OCI-LY7 (cell line): Measurements from ENCODE around the gene RBM33. TPM values are rescaled to one million over a fixed set of nuclear protein-coding genes. Genes with fewer than 3 reads are reported as not detected.

ENCODE experiments used
- BruUV-seq: library from RNA; stranded (reverse); fragments of 400-500 nt; replicated peaks from 2 replicates; lab custom pipeline; 2021; lab: Mats Ljungman, UMichigan
- CTCF ChIA-PET: fragments of 300-600 bp; sonication (Branson Sonifier 250); formaldehyde crosslinking; loops from one replicate; lab custom pipeline; 2022; ENCODE audit warnings: antibody characterized with exemption; ENCODE audit not compliant: unreplicated experiment; lab: Charles Lee
- POLR2A ChIA-PET: fragments of 300-600 bp; sonication (Branson Sonifier 250); formaldehyde crosslinking; loops from one replicate; lab custom pipeline; 2022; ENCODE audit warnings: antibody characterized with exemption; lab: Charles Lee
- DNase-seq: peaks from one replicate; pipeline ENCODE4 v3.0.0-alpha.2; 2015; ENCODE audit warnings: low spot score
- H2AFZ ChIP-seq: fragments of 200-600 bp; sonication (generic), shearing (Covaris generic); 2 replicates; pipeline ENCODE4 v1.6.1; 2014; ENCODE audit warnings: mild to moderate bottlenecking, antibody characterized with exemption, low read length, moderate library complexity
- H3K27ac ChIP-seq: fragments of 200-600 bp; sonication (generic); 2 replicates; pipeline ENCODE4 v1.5.1; 2014; ENCODE audit warnings: mixed run types, low read depth, mild to moderate bottlenecking, moderate library complexity, low read length, inconsistent platforms; ENCODE audit not compliant: poor library complexity, severe bottlenecking
- H3K36me3 ChIP-seq: fragments of 200-600 bp; sonication (generic); 2 replicates; pipeline ENCODE4 v1.6.1; 2014; ENCODE audit warnings: mild to moderate bottlenecking, antibody characterized with exemption, low read length, moderate library complexity, mixed read lengths; ENCODE audit not compliant: insufficient read depth
- H3K4me1 ChIP-seq: fragments of 200-600 bp; sonication (generic); 2 replicates; pipeline ENCODE4 v1.5.1; 2014; ENCODE audit warnings: mild to moderate bottlenecking, low read length; ENCODE audit not compliant: insufficient read depth, poor library complexity, severe bottlenecking
- H3K4me2 ChIP-seq: fragments of 200-600 bp; sonication (generic); 2 replicates; pipeline ENCODE4 v1.6.1; 2014; ENCODE audit warnings: mild to moderate bottlenecking, low read length
- H3K4me3 ChIP-seq: fragments of 200-600 bp; sonication (generic); 2 replicates; pipeline ENCODE4 v1.5.1; 2014; ENCODE audit warnings: mild to moderate bottlenecking, low read depth, low read length; ENCODE audit not compliant: poor library complexity, severe bottlenecking
- H3K79me2 ChIP-seq: fragments of 200-600 bp; sonication (generic); 2 replicates; pipeline ENCODE4 v1.6.1; 2016; ENCODE audit warnings: low read depth, mild to moderate bottlenecking, low read length, moderate library complexity, mixed read lengths; ENCODE audit not compliant: insufficient read depth
- H3K9me2 ChIP-seq: fragments of 200-600 bp; sonication (generic); 2 replicates; pipeline ENCODE4 v1.6.1; 2016; ENCODE audit warnings: mild to moderate bottlenecking, low read length, mixed read lengths; ENCODE audit not compliant: insufficient read depth
- H3K9me3 ChIP-seq: fragments of 200-600 bp; sonication (generic); 2 replicates; pipeline ENCODE4 v1.6.1; 2014; ENCODE audit warnings: mild to moderate bottlenecking, mixed run types, low read length, mixed read lengths
- H4K20me1 ChIP-seq: fragments of 200-600 bp; sonication (generic); 2 replicates; pipeline ENCODE4 v1.6.1; 2014; ENCODE audit warnings: mild to moderate bottlenecking, antibody characterized with exemption, low read length, moderate library complexity, mixed read lengths; ENCODE audit not compliant: insufficient read depth
- CTCF ChIP-seq: fragments of 200-600 bp; sonication (generic); conservative IDR thresholded peaks from 2 replicates; pipeline ENCODE4 v1.5.1; 2014; ENCODE audit warnings: mild to moderate bottlenecking, antibody characterized with exemption, low read length, moderate library complexity, mixed read lengths
- EZH2phosphoT487 ChIP-seq: fragments of 200-600 bp; sonication (generic); IDR thresholded peaks from 2 replicates; pipeline ENCODE4 v1.6.1; 2018; ENCODE audit warnings: low read depth, borderline replicate concordance, mild to moderate bottlenecking, mixed run types, antibody characterized with exemption, low read length, moderate library complexity, mixed read lengths
- intact Hi-C: fragments of 100-400 bp; cut with micrococcal nuclease; formaldehyde crosslinking; loops from one replicate; pipeline ENCODE4 v1.10.0; 2022; ENCODE audit not compliant: unreplicated experiment
- total RNA-seq, 2 experiments: library from RNA; depleted of rRNA in 1 of 2; stranded (reverse); fragments of >200 nt in 1 of 2; shearing (Covaris generic) in 1 of 2; gene quantifications; 2 replicates each; pipeline ENCODE4 v1.2.3, GENCODE V29; 2014 to 2022

Gene RBM33
- total RNA-seq, 2 experiments from 2014 or later: 67.6 to 127 TPM

GRCh38 chr7:155765458-155765857, 121.0 kb downstream of the RBM33 start:
- no peaks in the 10 kb centered on the region for H3K9me3 ChIP-seq
- POLR2A ChIA-PET: no interaction called here
- no TSS peak for BruUV-seq
- intact Hi-C loops: no loop called here
- peaks cover 21% of the 10 kb centered on the region; the same call in 1 of the 2 replicates for H4K20me1 ChIP-seq
- no peak overlapping the region for H2AFZ ChIP-seq
- TF ChIP-seq CTCF: no peak
- TF ChIP-seq EZH2phosphoT487: no peak
- H3K36me3 ChIP-seq: peaks cover 87% of the 10 kb centered on the region
- no peak overlapping the region for H3K4me3 ChIP-seq
- H3K4me1 ChIP-seq: no peaks in the 10 kb centered on the region
- peaks cover 21% of the 10 kb centered on the region; the same call in 1 of the 2 replicates for H3K79me2 ChIP-seq
- H3K27ac ChIP-seq: no peak overlapping the region
- no peak for DNase-seq
- no peaks in the 10 kb centered on the region for H3K9me2 ChIP-seq
- CTCF ChIA-PET: no interaction called here
- no peak overlapping the region for H3K4me2 ChIP-seq

GRCh38 chr7:155766386-155766785, 121.9 kb downstream of the RBM33 start:
- BruUV-seq: no TSS peak
- H2AFZ ChIP-seq: no peak overlapping the region
- H3K4me3 ChIP-seq: no peak overlapping the region
- H3K4me2 ChIP-seq: no peak overlapping the region
- no peak overlapping the region for H3K27ac ChIP-seq
- intact Hi-C loops: no loop called here
- ChIA-PET CTCF (interaction anchor here (0.8 kb wide), 1 partner anchor 168 kb away, joined by 4 read pairs; no protein-coding TSS in a partner anchor), POLR2A (interaction anchor here (1.4 kb wide), 1 partner anchor 21 kb away, joined by 3 read pairs; no protein-coding TSS in a partner anchor)
- peaks cover 96% of the 10 kb centered on the region for H3K36me3 ChIP-seq
- no peak for TF ChIP-seq EZH2phosphoT487
- TF ChIP-seq CTCF: no peak
- no peaks in the 10 kb centered on the region for H3K9me3 ChIP-seq
- DNase-seq: no peak
- peaks cover 25% of the 10 kb centered on the region; the same call in 1 of the 2 replicates for H4K20me1 ChIP-seq
- no peaks in the 10 kb centered on the region for H3K9me2 ChIP-seq
- H3K79me2 ChIP-seq: peaks cover 11% of the 10 kb centered on the region; the same call in 1 of the 2 replicates
- no peaks in the 10 kb centered on the region for H3K4me1 ChIP-seq
